ENCODE results near the gene PLXNA1.

Gene PLXNA1

DNA sequence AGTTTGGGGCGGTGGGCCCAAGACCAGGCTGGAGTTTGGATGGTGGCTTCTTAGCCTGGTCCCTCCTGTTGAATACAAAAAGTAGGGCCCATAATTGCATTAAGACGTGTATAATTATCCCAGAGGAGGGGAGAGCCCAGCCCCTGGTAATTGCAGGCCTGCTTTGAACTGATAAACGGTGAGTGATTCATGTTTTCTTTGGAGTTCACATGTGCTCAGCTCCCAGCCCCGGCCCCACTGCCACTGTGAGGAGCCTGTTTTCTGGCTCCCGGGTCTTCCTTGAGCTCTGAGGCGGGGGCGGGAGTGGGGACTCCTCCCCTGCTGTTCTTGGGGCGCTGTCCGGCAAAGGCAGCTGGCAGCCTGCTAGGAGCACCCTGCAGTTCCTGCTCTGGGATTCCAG is 3.1 kb downstream of the PLXNA1 start:
- no peak overlapping the region for H3K4me3 ChIP-seq (ENCODE audit: low read depth, low read length)
- no peak for DNase-seq (ENCODE audit: low read depth)
- TF ChIP-seq, protein P1, sequence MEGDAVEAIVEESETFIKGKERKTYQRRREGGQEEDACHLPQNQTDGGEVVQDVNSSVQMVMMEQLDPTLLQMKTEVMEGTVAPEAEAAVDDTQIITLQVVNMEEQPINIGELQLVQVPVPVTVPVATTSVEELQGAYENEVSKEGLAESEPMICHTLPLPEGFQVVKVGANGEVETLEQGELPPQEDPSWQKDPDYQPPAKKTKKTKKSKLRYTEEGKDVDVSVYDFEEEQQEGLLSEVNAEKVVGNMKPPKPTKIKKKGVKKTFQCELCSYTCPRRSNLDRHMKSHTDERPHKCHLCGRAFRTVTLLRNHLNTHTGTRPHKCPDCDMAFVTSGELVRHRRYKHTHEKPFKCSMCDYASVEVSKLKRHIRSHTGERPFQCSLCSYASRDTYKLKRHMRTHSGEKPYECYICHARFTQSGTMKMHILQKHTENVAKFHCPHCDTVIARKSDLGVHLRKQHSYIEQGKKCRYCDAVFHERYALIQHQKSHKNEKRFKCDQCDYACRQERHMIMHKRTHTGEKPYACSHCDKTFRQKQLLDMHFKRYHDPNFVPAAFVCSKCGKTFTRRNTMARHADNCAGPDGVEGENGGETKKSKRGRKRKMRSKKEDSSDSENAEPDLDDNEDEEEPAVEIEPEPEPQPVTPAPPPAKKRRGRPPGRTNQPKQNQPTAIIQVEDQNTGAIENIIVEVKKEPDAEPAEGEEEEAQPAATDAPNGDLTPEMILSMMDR (IDR thresholded peaks at IDR 0.05; ENCODE audit: low read depth, low read length, missing control alignments): no peak

DNA sequence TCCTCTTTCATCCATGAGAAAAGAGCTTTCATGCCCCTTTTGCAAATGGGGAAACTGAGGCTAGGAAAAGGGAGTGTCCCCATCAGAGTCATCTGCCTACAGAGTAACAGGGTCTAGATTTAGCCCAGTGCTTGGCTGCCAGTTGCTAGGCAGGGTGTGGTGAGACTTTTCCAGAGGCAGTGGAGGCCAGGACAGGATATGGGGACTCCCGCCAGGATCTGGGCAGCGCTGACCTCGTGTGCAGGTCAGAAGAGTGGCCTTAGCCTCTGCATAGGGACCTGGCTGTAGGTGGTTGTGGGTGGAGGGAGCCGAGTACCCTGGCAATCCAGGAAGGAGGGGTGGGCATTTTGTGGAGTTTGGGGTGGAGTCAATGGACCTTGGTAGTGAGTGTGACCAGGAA is 4.2 kb downstream of the PLXNA1 start:
- no peak for DNase-seq (ENCODE audit: low read depth)
- TF ChIP-seq, protein P1 (IDR thresholded peaks at IDR 0.05; ENCODE audit: low read depth, low read length, missing control alignments): no peak
- no peak overlapping the region for H3K4me3 ChIP-seq (ENCODE audit: low read depth, low read length)

DNA sequence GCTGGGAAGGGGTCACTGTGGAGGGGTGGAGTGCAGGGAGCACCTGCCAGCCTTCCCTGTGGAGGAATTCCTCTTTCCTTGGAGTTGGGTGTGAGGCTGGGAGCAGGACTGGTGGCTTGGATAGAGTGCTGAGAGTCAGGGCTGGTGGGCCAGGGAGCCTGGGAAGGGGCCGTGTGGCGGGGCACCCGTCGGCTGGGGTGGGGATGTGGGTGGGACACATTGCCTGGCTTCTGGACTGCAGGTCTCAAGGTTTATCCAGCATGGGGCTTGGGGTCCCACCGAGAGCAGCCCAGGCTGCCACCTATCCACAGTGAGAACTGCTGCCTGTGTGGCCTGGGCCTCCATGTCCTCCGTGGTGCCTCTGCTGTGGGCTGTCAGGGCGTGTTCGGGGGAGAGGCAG is 4.7 kb downstream of the PLXNA1 start:
- no peak for DNase-seq (ENCODE audit: low read depth)
- TF ChIP-seq, protein P1 (IDR thresholded peaks at IDR 0.05; ENCODE audit: low read depth, low read length, missing control alignments): no peak
- H3K4me3 ChIP-seq (ENCODE audit: low read depth, low read length): no peak overlapping the region

DNA sequence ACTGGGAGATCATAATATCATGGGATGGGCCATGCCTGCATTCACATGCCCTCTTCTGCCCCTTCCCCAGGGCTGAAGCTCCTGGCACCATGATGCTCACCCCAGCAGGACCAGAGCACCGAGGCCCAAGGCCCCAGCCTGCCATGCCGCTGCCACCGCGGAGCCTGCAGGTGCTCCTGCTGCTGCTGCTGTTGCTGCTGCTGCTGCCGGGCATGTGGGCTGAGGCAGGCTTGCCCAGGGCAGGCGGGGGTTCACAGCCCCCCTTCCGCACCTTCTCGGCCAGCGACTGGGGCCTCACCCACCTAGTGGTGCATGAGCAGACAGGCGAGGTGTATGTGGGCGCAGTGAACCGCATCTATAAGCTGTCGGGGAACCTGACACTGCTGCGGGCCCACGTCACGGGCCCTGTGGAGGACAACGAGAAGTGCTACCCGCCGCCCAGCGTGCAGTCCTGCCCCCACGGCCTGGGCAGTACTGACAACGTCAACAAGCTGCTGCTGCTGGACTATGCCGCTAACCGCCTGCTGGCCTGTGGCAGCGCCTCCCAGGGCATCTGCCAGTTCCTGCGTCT is 5.6 kb downstream of the PLXNA1 start:
- no peak overlapping the region for H3K4me3 ChIP-seq (ENCODE audit: low read depth, low read length)
- TF ChIP-seq, protein P1 (IDR thresholded peaks at IDR 0.05; ENCODE audit: low read depth, low read length, missing control alignments): no peak
- DNase-seq (ENCODE audit: low read depth): no peak

DNA sequence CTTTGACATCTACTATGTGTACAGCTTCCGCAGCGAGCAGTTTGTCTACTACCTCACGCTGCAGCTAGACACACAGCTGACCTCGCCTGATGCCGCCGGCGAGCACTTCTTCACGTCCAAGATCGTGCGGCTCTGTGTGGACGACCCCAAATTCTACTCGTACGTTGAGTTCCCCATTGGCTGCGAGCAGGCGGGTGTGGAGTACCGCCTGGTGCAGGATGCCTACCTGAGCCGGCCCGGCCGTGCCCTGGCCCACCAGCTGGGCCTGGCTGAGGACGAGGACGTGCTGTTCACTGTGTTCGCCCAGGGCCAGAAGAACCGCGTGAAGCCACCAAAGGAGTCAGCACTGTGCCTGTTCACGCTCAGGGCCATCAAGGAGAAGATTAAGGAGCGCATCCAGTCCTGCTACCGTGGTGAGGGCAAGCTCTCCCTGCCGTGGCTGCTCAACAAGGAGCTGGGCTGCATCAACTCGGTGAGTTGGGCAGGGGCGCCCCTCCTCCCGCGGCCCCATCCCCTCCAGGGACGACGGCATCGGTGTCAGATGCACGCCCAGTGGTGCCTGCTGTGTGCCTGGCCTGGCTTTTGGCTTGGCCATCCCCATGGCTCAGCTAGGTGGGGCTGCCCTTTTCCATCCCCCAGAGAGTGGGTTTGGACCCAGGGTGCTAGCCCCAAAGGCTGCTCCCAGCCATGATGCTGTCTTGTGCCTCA is 6.6 kb downstream of the PLXNA1 start:
- DNase-seq (ENCODE audit: low read depth): no peak
- TF ChIP-seq, protein P1 (IDR thresholded peaks at IDR 0.05; ENCODE audit: low read depth, low read length, missing control alignments): no peak
- H3K4me3 ChIP-seq (ENCODE audit: low read depth, low read length): no peak overlapping the region

DNA sequence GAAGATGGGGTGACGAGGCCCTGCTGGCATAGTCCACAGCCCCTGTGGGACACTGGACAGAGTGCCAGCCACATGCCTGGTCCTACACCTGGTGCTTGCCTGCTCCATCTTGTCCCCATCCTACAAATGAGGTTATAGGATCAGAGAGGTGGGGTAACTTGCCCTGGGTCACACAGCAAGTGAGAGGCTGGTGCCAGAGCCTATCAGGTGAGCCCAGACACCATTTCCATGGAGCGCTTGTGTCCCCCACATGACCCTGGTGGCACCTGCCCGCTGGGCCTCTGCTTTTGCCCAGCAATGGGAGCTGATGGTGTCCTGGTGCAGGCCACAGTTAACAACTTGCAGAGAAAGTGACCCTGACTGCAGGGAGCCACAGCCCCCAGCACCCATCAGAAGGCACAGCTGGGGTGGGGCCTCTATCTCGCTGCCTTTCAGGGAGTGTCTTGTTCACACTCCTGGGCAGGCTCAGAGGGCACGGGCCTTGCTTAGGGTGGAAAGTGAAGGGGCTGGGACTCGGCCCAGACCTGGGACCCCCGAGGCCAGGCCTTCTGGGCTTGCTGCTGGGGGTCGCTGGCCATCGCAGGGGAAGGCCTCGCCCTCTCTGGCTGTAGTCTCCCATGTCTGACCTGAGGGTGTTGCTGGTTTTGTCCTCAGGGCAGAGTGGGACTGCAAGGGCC is 7.2 kb downstream of the PLXNA1 start:
- no peak overlapping the region for H3K4me3 ChIP-seq (ENCODE audit: low read depth, low read length)
- TF ChIP-seq, protein P1 (IDR thresholded peaks at IDR 0.05; ENCODE audit: low read depth, low read length, missing control alignments): no peak
- DNase-seq (ENCODE audit: low read depth): no peak

Data from GM12864 (cell line).